NCI-H748 (cell line): ENCODE measurements around the gene CMSS1.
"Not testable (repeated sequence)": the region's sequence is repeated elsewhere in the genome, so short reads cannot be mapped to it uniquely, and the experiment has no call there.

ENCODE experiments used
- DNase-seq: peaks from one replicate; lab custom pipeline; 2025; ENCODE audit not compliant: unreplicated experiment; lab: John Stamatoyannopoulos, UW

Gene CMSS1

GRCh38 chr3:100043271-100043670 is 225.6 kb downstream of the CMSS1 start:
- DNase-seq, result no peak

- DNase-seq, result no peak
Measured at GRCh38 chr3:100044369-100044768, 226.7 kb downstream of the CMSS1 start.

DNA sequence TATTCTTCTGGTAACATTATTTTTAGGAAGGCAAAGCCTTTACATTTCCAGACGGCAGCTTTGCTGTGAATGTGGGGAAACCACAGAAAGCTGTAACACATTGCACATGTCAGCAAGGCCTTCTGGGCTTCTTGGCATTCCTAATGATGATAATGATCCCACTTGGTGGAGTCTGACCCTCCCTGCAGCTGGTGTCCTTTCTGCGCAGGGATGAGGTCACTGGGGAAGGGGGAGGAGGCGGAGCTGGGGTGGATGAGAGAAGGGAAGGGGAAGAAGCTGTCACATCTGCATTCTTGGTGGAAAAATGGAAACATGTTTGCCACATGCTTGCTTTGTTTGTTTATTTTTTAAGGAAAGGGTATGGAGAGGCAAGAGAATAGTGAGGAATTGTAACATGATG is 228.0 kb downstream of the CMSS1 start:
- DNase-seq, result peak; percentile 5

DNA sequence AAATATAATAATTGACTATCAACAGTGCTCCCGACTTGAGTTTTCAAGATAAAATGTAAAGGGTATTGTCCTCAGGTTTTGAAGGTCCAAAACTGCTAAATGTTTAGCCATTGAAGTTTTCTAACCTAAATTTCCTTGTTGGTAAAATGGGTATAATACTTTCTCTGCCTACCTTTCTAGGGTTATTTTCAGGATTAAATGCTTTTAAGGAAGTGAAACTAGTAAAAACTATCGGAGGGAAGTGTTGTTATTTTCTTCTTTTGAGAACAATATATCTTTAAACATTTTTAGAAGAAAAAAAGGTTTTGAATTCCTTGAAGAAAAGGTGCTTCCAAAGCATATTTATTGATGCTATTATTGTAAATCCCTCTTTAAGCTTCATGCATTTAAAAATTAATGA is 229.3 kb downstream of the CMSS1 start:
- no peak for DNase-seq

DNA sequence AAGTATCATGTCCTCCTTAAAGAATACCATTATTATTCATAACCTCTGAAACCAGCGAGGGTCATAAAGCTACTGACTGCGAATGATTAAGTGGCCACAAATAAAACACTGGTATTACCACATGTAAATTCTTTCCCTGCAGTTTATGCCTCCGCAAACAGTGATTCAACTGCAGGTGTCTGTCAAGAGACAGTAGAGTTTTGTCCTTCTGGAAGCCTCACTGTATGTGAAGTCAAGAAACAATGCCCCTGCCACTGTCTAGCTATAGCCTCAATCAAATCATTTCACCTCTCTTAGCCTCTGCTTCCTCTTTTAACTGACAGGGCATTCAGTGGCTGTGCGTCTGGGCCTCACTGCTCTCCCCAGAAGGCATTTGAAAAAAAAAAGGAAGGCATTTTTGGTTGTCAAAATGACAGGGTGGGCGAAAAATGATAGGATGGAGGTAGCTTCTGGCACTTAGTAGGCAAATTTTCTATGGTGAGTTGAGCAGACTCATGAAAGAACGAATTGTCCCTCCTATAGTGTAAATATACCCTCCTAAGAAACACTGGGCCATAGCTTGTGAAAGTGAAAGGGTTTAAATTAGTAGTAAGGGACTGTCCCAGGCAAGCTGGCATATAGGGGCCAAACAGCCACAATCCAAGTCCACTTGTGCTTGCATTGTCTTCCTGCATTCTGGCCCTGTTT is 229.9 kb downstream of the CMSS1 start:
- DNase-seq, result peak; percentile 5

- DNase-seq, result no peak
Measured at GRCh38 chr3:100048248-100048647, 230.6 kb downstream of the CMSS1 start.

- DNase-seq, result not testable (repeated sequence)
Measured at GRCh38 chr3:100051513-100051912, 233.9 kb downstream of the CMSS1 start.

GRCh38 chr3:100053951-100054620 is 236.4 kb downstream of the CMSS1 start:
- no peak for DNase-seq

- DNase-seq, result no peak
Measured at GRCh38 chr3:100057716-100058575, 240.3 kb downstream of the CMSS1 start.

DNA sequence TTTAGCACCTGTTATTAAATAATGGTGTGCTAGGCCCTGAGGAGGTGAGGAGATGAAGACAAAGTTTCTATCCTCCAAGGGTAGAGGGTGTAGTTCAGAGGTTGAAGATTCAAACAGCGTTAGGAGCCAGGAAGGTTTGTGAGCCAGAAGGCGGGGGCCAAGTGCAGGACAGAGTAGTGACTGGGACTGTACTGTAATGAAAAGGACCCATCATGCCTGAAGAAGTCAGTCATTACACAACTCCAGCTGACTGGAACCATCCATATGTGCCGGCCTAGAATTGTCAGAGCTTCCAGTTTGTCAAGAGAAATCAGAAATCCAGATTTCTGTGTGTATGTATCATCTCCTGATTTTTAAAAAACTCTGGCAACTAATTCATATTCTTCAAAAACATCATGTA is 241.8 kb downstream of the CMSS1 start:
- no peak for DNase-seq

- DNase-seq, result no peak
Measured at GRCh38 chr3:100060685-100061484, 243.2 kb downstream of the CMSS1 start.

- no peak for DNase-seq
Measured at GRCh38 chr3:100062665-100063064, 245.0 kb downstream of the CMSS1 start.

GRCh38 chr3:100063929-100064461 is 246.3 kb downstream of the CMSS1 start:
- DNase-seq, result no peak

DNA sequence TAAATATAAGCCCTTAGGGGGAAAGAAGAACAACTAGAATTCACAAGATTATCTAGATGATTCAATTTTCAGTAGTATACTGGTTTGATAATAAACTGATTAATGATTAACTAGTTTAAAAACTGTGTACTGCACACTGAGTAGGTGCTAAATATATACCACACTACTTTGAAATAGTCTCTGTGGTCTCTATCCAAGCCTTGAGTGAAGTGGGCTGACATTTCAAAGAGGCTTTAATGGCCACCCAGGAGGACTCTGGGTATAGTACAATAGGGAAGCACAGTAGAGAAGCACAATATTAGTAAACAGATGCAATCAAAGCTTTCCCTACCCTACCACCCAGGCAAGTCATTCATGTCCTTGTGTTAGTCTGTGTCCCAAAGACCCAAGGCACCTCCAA is 249.9 kb downstream of the CMSS1 start:
- no peak for DNase-seq

GRCh38 chr3:100068826-100069225 is 251.2 kb downstream of the CMSS1 start:
- DNase-seq, result peak; percentile 68

DNA sequence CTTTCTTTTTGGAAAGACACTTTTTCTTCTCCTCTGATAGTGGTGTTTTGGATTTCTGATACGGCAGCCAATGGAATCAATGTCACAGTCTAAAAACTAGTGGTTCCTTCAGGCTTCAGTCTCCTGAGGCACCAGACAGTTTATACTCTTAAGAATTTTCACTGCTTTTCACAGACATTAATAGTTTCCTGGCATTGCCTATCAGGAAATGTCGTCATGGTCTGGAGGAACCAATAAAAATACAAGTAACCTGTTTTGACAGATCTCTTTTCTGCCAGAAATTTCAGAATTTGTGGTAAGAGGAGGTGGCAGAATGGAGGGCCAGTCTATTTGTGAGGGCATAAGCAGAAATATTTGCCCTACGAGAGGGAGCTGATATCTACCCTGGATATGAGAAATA is 251.8 kb downstream of the CMSS1 start:
- no peak for DNase-seq

DNA sequence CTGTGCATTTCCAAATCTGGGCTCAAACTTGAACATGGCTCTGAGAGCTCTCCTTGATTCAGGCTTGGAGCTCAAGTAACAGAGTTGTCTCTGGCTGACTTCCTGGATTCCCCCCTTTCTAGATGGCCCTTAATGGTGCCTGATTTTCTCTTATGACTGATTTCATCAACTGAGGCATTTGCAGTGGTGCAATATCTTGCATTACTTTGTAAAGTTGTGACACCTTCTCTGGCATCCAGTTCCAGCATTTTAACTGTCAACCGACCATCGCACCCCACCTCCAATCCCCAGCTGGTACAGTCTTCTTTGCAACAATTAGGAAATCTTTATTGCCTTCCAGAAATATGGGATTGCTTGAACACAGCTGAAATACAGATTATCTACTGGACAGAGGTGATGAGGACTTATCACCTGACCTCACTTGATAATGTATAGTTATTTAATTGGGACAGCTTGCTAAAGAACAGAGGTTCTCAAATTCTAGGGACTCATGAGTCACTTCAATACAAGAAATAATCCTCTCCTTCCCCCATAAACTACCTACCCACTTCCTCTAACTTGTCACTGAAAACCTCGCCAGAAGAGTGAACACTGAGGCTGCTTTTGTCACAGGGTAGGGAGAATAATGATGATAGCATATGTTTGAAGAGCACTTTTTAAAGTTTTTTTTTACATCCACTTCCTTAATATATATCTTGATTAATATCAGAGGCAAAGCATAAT is 254.8 kb downstream of the CMSS1 start:
- DNase-seq, result no peak

GRCh38 chr3:100073049-100073713 is 255.5 kb downstream of the CMSS1 start:
- no peak for DNase-seq

- no peak for DNase-seq
Measured at GRCh38 chr3:100073714-100074307, 256.1 kb downstream of the CMSS1 start.
